ENCODE data around the gene NOL9. TPM values are rescaled to one million over a fixed set of nuclear protein-coding genes. Genes with fewer than 3 reads are reported as not detected.

NOL9 gene
- total and polyA plus RNA-seq, 9 of the 15 experiments (the other 6 are each of a cell fraction or from before 2014, with no cell fraction given) = 5.6 to 76.5 (median 47.3) TPM

DNA sequence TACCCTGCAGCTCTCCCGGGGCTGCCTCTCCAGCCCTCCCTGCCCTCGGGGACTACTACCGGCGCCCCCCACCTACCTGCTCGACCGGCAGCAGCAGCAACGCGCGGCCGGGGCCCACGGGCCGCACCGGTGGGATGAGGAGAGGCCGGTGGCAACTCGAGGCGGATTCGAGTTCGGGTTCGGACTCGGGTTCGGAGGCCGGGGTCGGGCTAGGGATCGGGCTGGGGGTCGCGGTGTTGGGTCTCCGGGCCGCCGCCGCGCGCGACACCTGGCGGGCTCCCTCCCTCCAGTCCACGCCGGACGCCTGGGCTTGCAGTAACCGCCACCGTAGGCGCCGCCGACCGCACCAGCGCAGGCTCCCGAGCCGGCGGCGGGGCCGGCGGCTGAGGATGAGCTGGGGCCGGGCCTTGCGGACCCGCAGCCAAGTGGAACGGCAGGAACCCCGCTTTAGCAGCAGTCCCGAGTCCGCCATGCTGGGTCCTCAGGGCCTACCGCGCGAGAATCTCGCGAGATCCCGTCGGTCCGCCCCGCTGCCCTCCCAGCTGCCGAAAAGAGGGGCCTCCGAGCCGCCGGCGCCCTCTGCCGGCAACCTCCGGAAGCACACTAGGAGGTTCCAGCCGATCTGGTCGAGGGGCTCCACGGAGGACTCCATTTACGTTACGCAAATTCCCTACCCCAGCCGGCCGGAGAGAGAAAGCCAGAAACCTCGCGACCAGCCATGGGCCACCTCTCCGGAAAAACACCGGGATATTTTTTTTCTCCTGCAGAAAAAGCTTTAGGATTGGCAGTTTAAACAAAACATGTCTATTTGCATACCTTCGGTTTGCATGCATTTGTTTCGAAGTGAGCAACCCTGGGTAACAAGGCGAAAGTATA lies at the start of gene NOL9 (continued):
- TF ChIP-seq ZBED1 (IDR thresholded peaks at IDR 0.05) = peak; percentile 43; the same call in 1 of the 2 replicates
- TF ChIP-seq, protein P1, sequence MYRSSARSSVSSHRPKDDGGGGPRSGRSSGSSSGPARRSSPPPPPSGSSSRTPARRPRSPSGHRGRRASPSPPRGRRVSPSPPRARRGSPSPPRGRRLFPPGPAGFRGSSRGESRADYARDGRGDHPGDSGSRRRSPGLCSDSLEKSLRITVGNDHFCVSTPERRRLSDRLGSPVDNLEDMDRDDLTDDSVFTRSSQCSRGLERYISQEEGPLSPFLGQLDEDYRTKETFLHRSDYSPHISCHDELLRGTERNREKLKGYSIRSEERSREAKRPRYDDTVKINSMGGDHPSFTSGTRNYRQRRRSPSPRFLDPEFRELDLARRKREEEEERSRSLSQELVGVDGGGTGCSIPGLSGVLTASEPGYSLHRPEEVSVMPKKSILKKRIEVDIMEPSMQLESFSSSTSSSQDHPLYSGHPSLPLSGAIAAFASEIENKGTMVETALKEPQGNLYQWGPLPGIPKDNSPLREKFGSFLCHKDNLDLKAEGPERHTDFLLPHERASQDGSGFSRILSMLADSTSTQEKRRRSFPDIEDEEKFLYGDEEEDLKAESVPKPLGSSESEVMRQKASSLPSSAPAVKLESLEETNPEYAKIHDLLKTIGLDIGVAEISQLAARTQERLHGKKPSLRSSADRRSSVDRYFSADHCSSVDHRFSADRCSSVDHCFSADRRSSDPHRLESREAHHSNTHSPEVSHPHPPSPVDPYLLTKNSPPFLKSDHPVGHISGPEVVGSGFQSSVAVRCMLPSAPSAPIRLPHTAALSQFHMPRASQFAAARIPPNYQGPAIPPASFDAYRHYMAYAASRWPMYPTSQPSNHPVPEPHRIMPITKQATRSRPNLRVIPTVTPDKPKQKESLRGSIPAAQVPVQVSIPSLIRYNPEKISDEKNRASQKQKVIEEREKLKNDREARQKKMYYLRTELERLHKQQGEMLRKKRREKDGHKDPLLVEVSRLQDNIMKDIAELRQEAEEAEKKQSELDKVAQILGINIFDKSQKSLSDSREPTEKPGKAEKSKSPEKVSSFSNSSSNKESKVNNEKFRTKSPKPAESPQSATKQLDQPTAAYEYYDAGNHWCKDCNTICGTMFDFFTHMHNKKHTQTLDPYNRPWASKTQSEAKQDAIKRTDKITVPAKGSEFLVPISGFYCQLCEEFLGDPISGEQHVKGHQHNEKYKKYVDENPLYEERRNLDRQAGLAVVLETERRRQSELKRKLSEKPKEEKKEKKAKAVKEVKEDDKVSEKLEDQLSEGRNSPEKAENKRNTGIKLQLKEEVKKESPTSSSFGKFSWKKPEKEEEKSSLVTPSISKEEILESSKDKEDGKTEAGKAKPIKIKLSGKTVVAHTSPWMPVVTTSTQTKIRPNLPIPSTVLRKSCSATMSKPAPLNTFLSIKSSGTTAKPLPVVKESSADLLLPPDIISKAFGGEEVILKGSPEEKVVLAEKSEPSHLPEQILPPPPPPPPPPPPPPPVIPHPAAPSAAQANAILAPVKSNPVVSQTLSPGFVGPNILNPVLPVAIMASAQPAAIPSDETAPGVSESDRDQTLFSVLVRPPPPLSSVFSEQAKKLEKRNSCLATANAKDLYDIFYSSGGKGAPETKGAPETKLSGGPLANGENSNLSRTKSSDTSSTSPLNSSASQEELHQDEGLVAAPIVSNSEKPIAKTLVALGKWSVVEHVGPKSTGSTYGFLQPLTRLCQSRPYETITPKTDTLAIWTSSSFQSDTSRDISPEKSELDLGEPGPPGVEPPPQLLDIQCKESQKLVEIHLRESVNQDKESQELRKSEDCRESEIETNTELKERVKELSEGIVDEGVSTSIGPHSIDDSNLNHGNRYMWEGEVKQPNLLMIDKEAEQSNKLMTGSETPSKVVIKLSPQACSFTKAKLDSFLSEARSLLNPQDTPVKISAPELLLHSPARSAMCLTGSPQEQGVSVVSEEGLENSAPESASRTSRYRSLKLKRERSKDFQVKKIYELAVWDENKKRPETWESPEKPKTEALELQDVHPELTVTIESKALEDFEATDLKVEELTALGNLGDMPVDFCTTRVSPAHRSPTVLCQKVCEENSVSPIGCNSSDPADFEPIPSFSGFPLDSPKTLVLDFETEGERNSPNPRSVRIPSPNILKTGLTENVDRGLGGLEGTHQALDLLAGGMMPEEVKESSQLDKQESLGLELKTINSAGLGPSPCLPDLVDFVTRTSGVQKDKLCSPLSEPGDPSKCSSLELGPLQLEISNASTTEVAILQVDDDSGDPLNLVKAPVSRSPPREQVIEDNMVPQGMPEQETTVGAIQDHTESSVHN (IDR thresholded peaks at IDR 0.05; ENCODE audit: borderline replicate concordance in 1 of 2, low read depth in 1 of 2) = no peak
- TF ChIP-seq NCOR1 (IDR thresholded peaks at IDR 0.05) = no peak; the same call in 1 of the 2 replicates
- TF ChIP-seq PHTF2 (CRISPR knock-in tag; IDR thresholded peaks at IDR 0.05) = no peak
- no peak for TF ChIP-seq MCM2 (IDR thresholded peaks at IDR 0.05; ENCODE audit: low read depth)
- TF ChIP-seq, protein P2, sequence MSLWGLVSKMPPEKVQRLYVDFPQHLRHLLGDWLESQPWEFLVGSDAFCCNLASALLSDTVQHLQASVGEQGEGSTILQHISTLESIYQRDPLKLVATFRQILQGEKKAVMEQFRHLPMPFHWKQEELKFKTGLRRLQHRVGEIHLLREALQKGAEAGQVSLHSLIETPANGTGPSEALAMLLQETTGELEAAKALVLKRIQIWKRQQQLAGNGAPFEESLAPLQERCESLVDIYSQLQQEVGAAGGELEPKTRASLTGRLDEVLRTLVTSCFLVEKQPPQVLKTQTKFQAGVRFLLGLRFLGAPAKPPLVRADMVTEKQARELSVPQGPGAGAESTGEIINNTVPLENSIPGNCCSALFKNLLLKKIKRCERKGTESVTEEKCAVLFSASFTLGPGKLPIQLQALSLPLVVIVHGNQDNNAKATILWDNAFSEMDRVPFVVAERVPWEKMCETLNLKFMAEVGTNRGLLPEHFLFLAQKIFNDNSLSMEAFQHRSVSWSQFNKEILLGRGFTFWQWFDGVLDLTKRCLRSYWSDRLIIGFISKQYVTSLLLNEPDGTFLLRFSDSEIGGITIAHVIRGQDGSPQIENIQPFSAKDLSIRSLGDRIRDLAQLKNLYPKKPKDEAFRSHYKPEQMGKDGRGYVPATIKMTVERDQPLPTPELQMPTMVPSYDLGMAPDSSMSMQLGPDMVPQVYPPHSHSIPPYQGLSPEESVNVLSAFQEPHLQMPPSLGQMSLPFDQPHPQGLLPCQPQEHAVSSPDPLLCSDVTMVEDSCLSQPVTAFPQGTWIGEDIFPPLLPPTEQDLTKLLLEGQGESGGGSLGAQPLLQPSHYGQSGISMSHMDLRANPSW (CRISPR knock-in tag; IDR thresholded peaks at IDR 0.05) = peak; percentile 92
- TF ChIP-seq CBX3 (IDR thresholded peaks at IDR 0.05; ENCODE audit: borderline replicate concordance in 1 of 2, low read length in 2 of 2) = peak in 1 of 2 experiments; percentile 69; a peak in 2 of 3 replicates
- TF ChIP-seq ZNF175 (CRISPR knock-in tag; IDR thresholded peaks at IDR 0.05; ENCODE audit: low read depth) = no peak
- TF ChIP-seq, protein P3, sequence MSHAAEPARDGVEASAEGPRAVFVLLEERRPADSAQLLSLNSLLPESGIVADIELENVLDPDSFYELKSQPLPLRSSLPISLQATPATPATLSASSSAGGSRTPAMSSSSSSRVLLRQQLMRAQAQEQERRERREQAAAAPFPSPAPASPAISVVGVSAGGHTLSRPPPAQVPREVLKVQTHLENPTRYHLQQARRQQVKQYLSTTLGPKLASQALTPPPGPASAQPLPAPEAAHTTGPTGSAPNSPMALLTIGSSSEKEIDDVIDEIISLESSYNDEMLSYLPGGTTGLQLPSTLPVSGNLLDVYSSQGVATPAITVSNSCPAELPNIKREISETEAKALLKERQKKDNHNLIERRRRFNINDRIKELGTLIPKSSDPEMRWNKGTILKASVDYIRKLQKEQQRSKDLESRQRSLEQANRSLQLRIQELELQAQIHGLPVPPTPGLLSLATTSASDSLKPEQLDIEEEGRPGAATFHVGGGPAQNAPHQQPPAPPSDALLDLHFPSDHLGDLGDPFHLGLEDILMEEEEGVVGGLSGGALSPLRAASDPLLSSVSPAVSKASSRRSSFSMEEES (CRISPR knock-in tag; IDR thresholded peaks at IDR 0.05) = no peak
- TF ChIP-seq MTA2 (IDR thresholded peaks at IDR 0.05; ENCODE audit: low read depth) = no peak
- TF ChIP-seq MYNN (IDR thresholded peaks at IDR 0.05) = 0 out of 2 replicates have a peak, but pooled peaks have one; percentile 45
- TF ChIP-seq MYNN (CRISPR knock-in tag; IDR thresholded peaks at IDR 0.05) = no peak
- peak in 1 of 2 experiments; percentile 73; a peak in 2 of 4 replicates for TF ChIP-seq FOXA3 (CRISPR knock-in tag; conservative IDR thresholded peaks at IDR 0.05 in 1 of 2, IDR thresholded peaks at IDR 0.05 in 1 of 2)
- no peak for TF ChIP-seq HIVEP1 (CRISPR knock-in tag; IDR thresholded peaks at IDR 0.05)
